H1 (cell line): Measurements from ENCODE around the gene RNU6-1. TPM values are rescaled to one million over a fixed set of nuclear protein-coding genes. Genes with fewer than 3 reads are reported as not detected.

Source experiments
- CTCF ChIA-PET: fragments of 300-600 bp; sonication (Branson Sonifier 250); formaldehyde crosslinking; loops from one replicate; lab custom pipeline; 2021; ENCODE audit not compliant: partially characterized antibody; lab: Charles Lee
- POLR2A ChIA-PET: fragments of 300-600 bp; sonication (Branson Sonifier 250); formaldehyde crosslinking; loops from one replicate; lab custom pipeline; 2021; ENCODE audit warnings: inconsistent platforms; ENCODE audit not compliant: partially characterized antibody; lab: Charles Lee
- DNase-seq, 2 experiments: peaks; one replicate each; pipeline versions ENCODE4 v3.0.0 to v3.0.0-alpha.2; 2010 to 2022; ENCODE audit warnings: low spot score in 2 of 2, low read depth in 1 of 2, mixed read lengths in 1 of 2
- FAIRE-seq: peaks from 2 replicates; lab custom pipeline; 2011; peaks lifted over from hg19 to GRCh38; lab: Jason Lieb, UNC
- H2AFZ ChIP-seq: 2 replicates; pipeline ENCODE4 v1.8.1; 2012; ENCODE audit warnings: low read length, inconsistent platforms
- H2AK5ac ChIP-seq: 2 replicates; pipeline ENCODE4 v1.6.1; 2013; ENCODE audit warnings: low read depth, low read length
- H2BK120ac ChIP-seq: replicated peaks from 2 replicates; pipeline ENCODE3; 2013; ENCODE audit warnings: low read depth, low read length, inconsistent platforms
- H2BK12ac ChIP-seq: 2 replicates; pipeline ENCODE4 v1.6.1; 2013; ENCODE audit warnings: low read depth, low read length
- H2BK15ac ChIP-seq: 2 replicates; pipeline ENCODE4 v1.6.1; 2013; ENCODE audit warnings: low read length
- H2BK20ac ChIP-seq: 2 replicates; pipeline ENCODE4 v1.6.1; 2013; ENCODE audit warnings: low read length
- H2BK5ac ChIP-seq: 2 replicates; pipeline ENCODE4 v1.6.1; 2013; ENCODE audit warnings: low read depth, low read length
- H3K14ac ChIP-seq: 2 replicates; pipeline ENCODE4 v1.6.1; 2013; ENCODE audit warnings: inconsistent platforms; ENCODE audit not compliant: insufficient read length
- H3K18ac ChIP-seq: 2 replicates; pipeline ENCODE4 v1.6.1; 2013; ENCODE audit warnings: low read length; ENCODE audit errors: extremely low read depth
- H3K23ac ChIP-seq: 2 replicates; pipeline ENCODE4 v1.6.1; 2013; ENCODE audit warnings: inconsistent platforms; ENCODE audit not compliant: insufficient read length
- H3K23me2 ChIP-seq: 2 replicates; pipeline ENCODE4 v1.6.1; 2013; ENCODE audit warnings: low read depth, low read length
- H3K27ac ChIP-seq: 2 replicates; pipeline ENCODE4 v1.6.1; 2011; ENCODE audit warnings: low read depth, low read length, inconsistent platforms
- H3K27me3 ChIP-seq, 4 experiments: replicated peaks in 1 of 4; 1 replicate in 1 of 4; 2 replicates in 3 of 4; pipeline versions ENCODE4 v1.6.1 to v1.8.1; 2011 to 2013; ENCODE audit warnings: low read length in 3 of 4, mild to moderate bottlenecking in 3 of 4, inconsistent platforms in 2 of 4, mixed read lengths in 2 of 4, moderate library complexity in 1 of 4; ENCODE audit not compliant: control insufficient read depth in 3 of 4, insufficient read depth in 3 of 4; ENCODE audit errors: extremely low read depth in 1 of 4
- H3K36me3 ChIP-seq, 4 experiments: 2 replicates each; pipeline versions ENCODE4 v1.6.1 to v1.8.1; 2011 to 2013; ENCODE audit warnings: mild to moderate bottlenecking in 4 of 4, low read length in 3 of 4, moderate library complexity in 2 of 4, control low read depth in 1 of 4, inconsistent platforms in 1 of 4; ENCODE audit not compliant: insufficient read depth in 4 of 4, control insufficient read depth in 2 of 4
- H3K4ac ChIP-seq: replicated peaks from 2 replicates; pipeline ENCODE3; 2013; ENCODE audit warnings: low read length, low read depth, mixed read lengths, inconsistent platforms; ENCODE audit not compliant: insufficient read length
- H3K4me1 ChIP-seq, 4 experiments: replicated peaks in 1 of 4; 1 replicate in 1 of 4; 2 replicates in 3 of 4; pipeline versions ENCODE4 v1.6.1 to v1.8.1; 2011 to 2013; ENCODE audit warnings: low read length in 3 of 4, inconsistent platforms in 2 of 4, mixed read lengths in 1 of 4; ENCODE audit not compliant: insufficient read depth in 4 of 4, control insufficient read depth in 3 of 4
- H3K4me2 ChIP-seq, 2 experiments: 2 replicates each; pipeline versions ENCODE4 v1.6.1 to v1.8.1; 2011 to 2013; ENCODE audit warnings: low read depth in 2 of 2, low read length in 2 of 2, control low read depth in 1 of 2, inconsistent platforms in 1 of 2, mild to moderate bottlenecking in 1 of 2; ENCODE audit not compliant: insufficient read depth in 1 of 2
- H3K4me3 ChIP-seq, 4 experiments: fragments of 200-600, 300-600 bp in 1 of 4; sonication (generic), shearing (Covaris generic), sonication (Bioruptor Twin) in 1 of 4; 2 replicates each; pipeline versions ENCODE4 v1.5.1 to v1.8.1; 2011 to 2016; ENCODE audit warnings: low read length in 4 of 4, low read depth in 3 of 4, control low read depth in 2 of 4, inconsistent platforms in 2 of 4, mild to moderate bottlenecking in 2 of 4, mixed read lengths in 1 of 4, moderate library complexity in 1 of 4; ENCODE audit not compliant: insufficient read depth in 2 of 4; ENCODE audit errors: extremely low read depth in 1 of 4
- H3K56ac ChIP-seq: replicated peaks from 2 replicates; pipeline ENCODE3; 2013; ENCODE audit warnings: low read depth, mild to moderate bottlenecking, mixed read lengths, low read length, inconsistent platforms; ENCODE audit not compliant: insufficient read length
- H3K79me1 ChIP-seq: 2 replicates; pipeline ENCODE4 v1.6.1; 2013; ENCODE audit warnings: low read depth, low read length, control low read depth
- H3K79me2 ChIP-seq, 2 experiments: 2 replicates each; pipeline versions ENCODE4 v1.6.1 to v1.8.1; 2012 to 2013; ENCODE audit warnings: low read length in 2 of 2, mild to moderate bottlenecking in 2 of 2, inconsistent platforms in 1 of 2; ENCODE audit not compliant: insufficient read depth in 2 of 2, control insufficient read depth in 1 of 2
- H3K9ac ChIP-seq, 4 experiments: replicated peaks in 1 of 4; 1 replicate in 1 of 4; 2 replicates in 3 of 4; pipeline versions ENCODE4 v1.6.1 to v1.8.1; 2011 to 2013; ENCODE audit warnings: low read depth in 3 of 4, low read length in 3 of 4, control low read depth in 2 of 4, mild to moderate bottlenecking in 2 of 4, moderate library complexity in 2 of 4, inconsistent platforms in 1 of 4; ENCODE audit errors: extremely low read depth in 1 of 4
- H3K9me3 ChIP-seq, 2 experiments: 2 replicates each; pipeline versions ENCODE4 v1.6.1 to v1.8.1; 2012 to 2013; ENCODE audit warnings: mild to moderate bottlenecking in 2 of 2, moderate library complexity in 2 of 2, control low read depth in 1 of 2, inconsistent platforms in 1 of 2, low read depth in 1 of 2, low read length in 1 of 2, mixed read lengths in 1 of 2; ENCODE audit not compliant: insufficient read depth in 2 of 2
- H4K20me1 ChIP-seq, 2 experiments: replicated peaks in 1 of 2; 2 replicates each; pipeline versions ENCODE3 to v1.8.1; 2011 to 2013; ENCODE audit warnings: inconsistent platforms in 2 of 2, low read length in 2 of 2, mild to moderate bottlenecking in 1 of 2; ENCODE audit not compliant: insufficient read depth in 2 of 2, control insufficient read depth in 1 of 2
- H4K5ac ChIP-seq: 2 replicates; pipeline ENCODE4 v1.6.1; 2013; ENCODE audit warnings: low read length, low read depth, mixed read lengths, inconsistent platforms; ENCODE audit not compliant: insufficient read length
- H4K8ac ChIP-seq: 2 replicates; pipeline ENCODE4 v1.8.0; 2013; ENCODE audit warnings: mild to moderate bottlenecking, moderate library complexity, low read length, inconsistent platforms; ENCODE audit not compliant: insufficient read depth; ENCODE audit errors: extremely low read depth
- H4K91ac ChIP-seq: replicated peaks from 2 replicates; pipeline ENCODE3; 2013; ENCODE audit warnings: low read length, mixed read lengths, inconsistent platforms; ENCODE audit not compliant: insufficient read length
- BRCA1 ChIP-seq: IDR thresholded peaks from 2 replicates; pipeline ENCODE4 v1.6.1; 2012; ENCODE audit warnings: low read depth, low read length, improper control_type of control experiment
- CEBPB ChIP-seq: IDR thresholded peaks from 2 replicates; pipeline ENCODE4 v1.6.1; 2012; ENCODE audit warnings: low read depth, low read length
- EP300 ChIP-seq, 2 experiments: IDR thresholded peaks; 1 replicate in 1 of 2; 2 replicates in 1 of 2; pipeline ENCODE4 v1.6.1; 2011 to 2012; ENCODE audit warnings: low read depth in 2 of 2, low read length in 2 of 2, mild to moderate bottlenecking in 2 of 2, borderline replicate concordance in 1 of 2, inconsistent platforms in 1 of 2, moderate library complexity in 1 of 2
- EZH2 ChIP-seq: fragments of 200-600 bp; sonication (generic); IDR thresholded peaks from 2 replicates; pipeline ENCODE4 v1.7.1; 2012; ENCODE audit warnings: low read depth, mild to moderate bottlenecking, moderate library complexity, low read length, inconsistent platforms; ENCODE audit not compliant: severe bottlenecking
- GTF2F1 ChIP-seq: IDR thresholded peaks from 2 replicates; pipeline ENCODE4 v1.6.1; 2012; ENCODE audit warnings: low read depth, low read length, improper control_type of control experiment, borderline replicate concordance
- JUN ChIP-seq: IDR thresholded peaks from 2 replicates; pipeline ENCODE4 v1.6.1; 2011; ENCODE audit warnings: low read depth, mild to moderate bottlenecking, improper control_type of control experiment, low read length
- KDM4A ChIP-seq: IDR thresholded peaks from one replicate; pipeline ENCODE4 v1.7.1; 2012; ENCODE audit warnings: low read depth, mild to moderate bottlenecking, moderate library complexity, low read length, inconsistent platforms; ENCODE audit not compliant: severe bottlenecking
- RBBP5 ChIP-seq: IDR thresholded peaks from 2 replicates; pipeline ENCODE4 v1.7.1; 2012; ENCODE audit warnings: low read depth, mild to moderate bottlenecking, inconsistent platforms, low read length, moderate library complexity, borderline replicate concordance
- SIX5 ChIP-seq: IDR thresholded peaks from 2 replicates; pipeline ENCODE4 v1.6.1; 2011; ENCODE audit warnings: mild to moderate bottlenecking, low read depth, low read length
- SP2 ChIP-seq: IDR thresholded peaks from 2 replicates; pipeline ENCODE4 v1.6.1; 2012; ENCODE audit warnings: mild to moderate bottlenecking, low read length, inconsistent platforms
- TBP ChIP-seq: IDR thresholded peaks from 2 replicates; pipeline ENCODE4 v1.6.1; 2011; ENCODE audit warnings: low read depth, low read length, improper control_type of control experiment
- YY1 ChIP-seq: IDR thresholded peaks from 2 replicates; pipeline ENCODE4 v1.6.1; 2011; ENCODE audit warnings: low read depth, mild to moderate bottlenecking, low read length
- WGBS, 2 experiments: shearing (Covaris generic) in 1 of 2; methylation state at CpG; one replicate each; pipeline versions ENCODE4 v1.1.6 to v1.1.7; 2013 to 2015; ENCODE audit warnings: low lambda C conversion rate in 2 of 2, mixed read lengths in 2 of 2, inconsistent platforms in 1 of 2, low coverage in 1 of 2, missing lambda C conversion rate in 1 of 2; ENCODE audit not compliant: insufficient replicate concordance in 2 of 2, insufficient coverage in 1 of 2, insufficient read length in 1 of 2; ENCODE audit errors: extremely low coverage in 1 of 2, missing lambda C conversion rate in 1 of 2; 5-methylcytosine and 5-hydroxymethylcytosine counted together
- polyA plus RNA-seq, 7 experiments: library from polyadenylated mRNA; depleted of rRNA in 3 of 7; stranded (reverse) in 5 of 7; unstranded in 2 of 7; fragments of >200 nt in 5 of 7; fragments of 200-250 nt in 2 of 7; gene quantifications; 1 replicate in 5 of 7; 2 replicates in 1 of 7; 4 replicates in 1 of 7; pipeline versions ENCODE4 v1.2.1 to v1.2.3, GENCODE V29; 2011 to 2013; ENCODE audit warnings: missing spikeins in 2 of 7, mixed read lengths in 2 of 7
- total RNA-seq: library from RNA; stranded (reverse); fragmentation: NEBNext Ultra II Directional; extraction: Animal tissue kit (Norgen Biotek cat#: 25700); gene quantifications from 2 replicates; pipeline ENCODE4 v1.2.1, GENCODE V29; 2021

Gene RNU6-1
- total and polyA plus RNA-seq, 2 of the 8 experiments (the other 6 are each of a cell fraction or from before 2014, with no cell fraction given), result not detected

GRCh38 chr15:67850336-67850735, 10.5 kb upstream of the RNU6-1 start:
- no peaks in the 10 kb centered on the region; a peak in 1 of 4 replicates for H3K9me3 ChIP-seq
- H2BK12ac ChIP-seq, result no peak overlapping the region; the same call in 1 of the 2 replicates
- H3K79me2 ChIP-seq, result no peaks in the 10 kb centered on the region
- no peak overlapping the region for H2BK15ac ChIP-seq
- ChIA-PET CTCF (no interaction called here), POLR2A (no interaction called here)
- no peak overlapping the region for H2BK5ac ChIP-seq
- no peak overlapping the region for H3K18ac ChIP-seq
- FAIRE-seq (no peak), DNase-seq (no peak)
- no peaks in the 10 kb centered on the region for H3K27me3 ChIP-seq
- H3K14ac ChIP-seq, result no peak overlapping the region
- H3K23ac ChIP-seq, result no peak overlapping the region
- H2AFZ ChIP-seq, result no peak overlapping the region
- H4K5ac ChIP-seq, result no peak overlapping the region
- no peaks in the 10 kb centered on the region for H3K79me1 ChIP-seq
- no peak overlapping the region for H4K91ac ChIP-seq
- H3K4me1 ChIP-seq, result peaks cover 6 to 16% (median 9%) of the 10 kb centered on the region in 4 experiments; a peak in 5 of 7 replicates
- H3K56ac ChIP-seq, result no peak overlapping the region
- H4K20me1 ChIP-seq, result no peaks in the 10 kb centered on the region
- no peak overlapping the region for H3K9ac ChIP-seq
- WGBS, 2 experiments, result 75% methylated on average over 7 of the region's 7 CpGs; no CpG with 5 or more reads in 1 of the 2 experiments
- no peaks in the 10 kb centered on the region for H3K36me3 ChIP-seq
- no peak overlapping the region for H4K8ac ChIP-seq
- H3K23me2 ChIP-seq, result no peaks in the 10 kb centered on the region
- H3K4ac ChIP-seq, result no peak overlapping the region
- no peak overlapping the region for H2BK20ac ChIP-seq
- no peak overlapping the region for H3K4me2 ChIP-seq
- no peak overlapping the region for H2AK5ac ChIP-seq
- H2BK120ac ChIP-seq, result no peak overlapping the region
- H3K27ac ChIP-seq, result no peak overlapping the region
- no peak overlapping the region for H3K4me3 ChIP-seq
- TF ChIP-seq CEBPB (no peak), EP300 (IDR thresholded peaks at IDR 0.05; ENCODE audit: borderline replicate concordance in 1 of 2, low read depth in 2 of 2, low read length in 2 of 2) (no peak), KDM4A (no peak), EZH2 (no peak), GTF2F1 (no peak), YY1 (no peak), TBP (no peak), BRCA1 (no peak), SP2 (no peak), JUN (no peak), SIX5 (no peak), RBBP5 (no peak)
